Karpas-422 (cell line): ENCODE results near the gene BLTP3A. TPM values are rescaled to one million over a fixed set of nuclear protein-coding genes. Genes with fewer than 3 reads are reported as not detected.
"Not testable (repeated sequence)": the region's sequence is repeated elsewhere in the genome, so short reads cannot be mapped to it uniquely, and the experiment has no call there.

Experiments
- DNase-seq: peaks from one replicate; pipeline ENCODE4 v3.0.0-alpha.2; 2015
- H2AFZ ChIP-seq: fragments of 200-600 bp; sonication (generic); 2 replicates; pipeline ENCODE4 v1.6.1; 2014; ENCODE audit warnings: antibody characterized with exemption, low read length, mixed read lengths
- H3K27ac ChIP-seq: fragments of 200-600 bp; sonication (generic); 2 replicates; pipeline ENCODE4 v1.5.1; 2014; ENCODE audit warnings: mild to moderate bottlenecking, low read length, moderate library complexity
- H3K27me3 ChIP-seq: fragments of 200-600 bp; sonication (generic); 2 replicates; pipeline ENCODE4 v1.6.1; 2014; ENCODE audit warnings: low read length, mixed read lengths
- H3K36me3 ChIP-seq: fragments of 200-600 bp; sonication (generic); 2 replicates; pipeline ENCODE4 v1.6.1; 2014; ENCODE audit warnings: low read length, mixed read lengths; ENCODE audit not compliant: insufficient read depth
- H3K4me1 ChIP-seq: fragments of 200-600 bp; sonication (generic); 2 replicates; pipeline ENCODE4 v1.6.1; 2014; ENCODE audit warnings: mild to moderate bottlenecking, low read length, mixed read lengths
- H3K4me2 ChIP-seq: fragments of 200-600 bp; sonication (generic); 2 replicates; pipeline ENCODE4 v1.6.1; 2014; ENCODE audit warnings: low read length, low read depth, mild to moderate bottlenecking; ENCODE audit not compliant: poor library complexity, severe bottlenecking
- H3K4me3 ChIP-seq: fragments of 200-600 bp; sonication (generic); 2 replicates; pipeline ENCODE4 v1.5.1; 2014; ENCODE audit warnings: mild to moderate bottlenecking, antibody characterized with exemption, low read length, mixed read lengths
- H3K79me2 ChIP-seq: fragments of 200-600 bp; sonication (generic); 2 replicates; pipeline ENCODE4 v1.6.1; 2014; ENCODE audit warnings: mild to moderate bottlenecking, low read length, mixed read lengths
- H3K9ac ChIP-seq: fragments of 200-600 bp; sonication (generic); 2 replicates; pipeline ENCODE4 v1.6.0; 2014; ENCODE audit warnings: low read length
- H3K9me2 ChIP-seq: fragments of 200-600 bp; sonication (generic), shearing (Covaris generic); replicated peaks from 2 replicates; pipeline ENCODE4 v1.6.0; 2014; ENCODE audit warnings: mild to moderate bottlenecking, low read length, moderate library complexity; ENCODE audit not compliant: insufficient read depth
- H3K9me3 ChIP-seq: fragments of 300-700, 200-600 bp; sonication (generic); 2 replicates; pipeline ENCODE4 v1.6.1; 2014; ENCODE audit warnings: low read length, mixed read lengths
- H4K20me1 ChIP-seq: fragments of 200-600 bp; sonication (generic); 2 replicates; pipeline ENCODE4 v1.6.1; 2014; ENCODE audit warnings: mild to moderate bottlenecking, antibody characterized with exemption, low read length, low read depth; ENCODE audit not compliant: insufficient read depth
- total RNA-seq: library from RNA; depleted of rRNA; stranded (reverse); fragments of >200 nt; shearing (Covaris generic); gene quantifications from 2 replicates; pipeline ENCODE4 v1.2.3, GENCODE V29; 2014; ENCODE audit warnings: low replicate concordance

BLTP3A gene
- total RNA-seq, 1 experiment from 2014 or later, result 12.0 TPM

GRCh38 chr6:34748757-34749156 lies 43.1 kb upstream of the BLTP3A start:
- Histone ChIP-seq H3K4me3 (no peak overlapping the region), H3K27me3 (no peaks in the 10 kb centered on the region), H4K20me1 (no peaks in the 10 kb centered on the region), H3K9ac (no peak overlapping the region), H3K4me1 (no peaks in the 10 kb centered on the region), H3K27ac (no peak overlapping the region), H3K36me3 (no peaks in the 10 kb centered on the region), H3K9me2 (no peaks in the 10 kb centered on the region), H2AFZ (no peak overlapping the region), H3K79me2 (no peaks in the 10 kb centered on the region), H3K9me3 (no peaks in the 10 kb centered on the region), H3K4me2 (no peak overlapping the region)
- no peak for DNase-seq

- Histone ChIP-seq H3K4me3 (peak overlapping the region; percentile 79), H3K79me2 (peaks cover 42% of the 10 kb centered on the region), H3K9ac (peak overlapping the region; percentile 84), H3K4me1 (peaks cover 19% of the 10 kb centered on the region), H2AFZ (peak overlapping the region; percentile 66), H3K27ac (peak overlapping the region; percentile 56; the same call in 1 of the 2 replicates), H3K4me2 (peak overlapping the region; percentile 77)
- not testable (repeated sequence) for H3K36me3 ChIP-seq, H3K27me3 ChIP-seq, H3K9me2 ChIP-seq, H3K9me3 ChIP-seq, H4K20me1 ChIP-seq
- DNase-seq, result peak; percentile 82
Measured at GRCh38 chr6:34756513-34756856, 35.4 kb upstream of the BLTP3A start.

- H3K79me2 ChIP-seq, result peaks cover 51% of the 10 kb centered on the region
- peak overlapping the region; percentile 79 for H3K4me3 ChIP-seq
- DNase-seq, result no peak
- no peaks in the 10 kb centered on the region for H3K27me3 ChIP-seq
- peak overlapping the region; percentile 47; the same call in 1 of the 2 replicates for H2AFZ ChIP-seq
- H3K36me3 ChIP-seq, result peaks cover 13% of the 10 kb centered on the region; the same call in 1 of the 2 replicates
- no peaks in the 10 kb centered on the region for H3K9me3 ChIP-seq
- peak overlapping the region; percentile 77 for H3K4me2 ChIP-seq
- H3K9ac ChIP-seq, result peak overlapping the region; percentile 84
- H3K4me1 ChIP-seq, result peaks cover 19% of the 10 kb centered on the region
- no peak overlapping the region; the same call in 1 of the 2 replicates for H3K27ac ChIP-seq
- H4K20me1 ChIP-seq, result 0 out of 2 replicates have a peak, but pooled peaks cover 3% of the 10 kb centered on the region
- no peaks in the 10 kb centered on the region; the same call in 1 of the 2 replicates for H3K9me2 ChIP-seq
Measured at GRCh38 chr6:34757687-34758274, 34.1 kb upstream of the BLTP3A start.

- H3K9ac ChIP-seq, result no peak overlapping the region
- H3K79me2 ChIP-seq, result peaks cover 61% of the 10 kb centered on the region
- no peak overlapping the region for H2AFZ ChIP-seq
- no peak for DNase-seq
- H3K27me3 ChIP-seq, result no peaks in the 10 kb centered on the region
- no peak overlapping the region for H3K4me2 ChIP-seq
- H3K4me3 ChIP-seq, result no peak overlapping the region
- peaks cover 19% of the 10 kb centered on the region for H3K4me1 ChIP-seq
- peaks cover 21% of the 10 kb centered on the region for H3K36me3 ChIP-seq
- no peaks in the 10 kb centered on the region; the same call in 1 of the 2 replicates for H3K9me2 ChIP-seq
- no peak overlapping the region for H3K27ac ChIP-seq
- H4K20me1 ChIP-seq, result 0 out of 2 replicates have a peak, but pooled peaks cover 3% of the 10 kb centered on the region
- no peaks in the 10 kb centered on the region for H3K9me3 ChIP-seq
Measured at GRCh38 chr6:34760108-34760507, 31.8 kb upstream of the BLTP3A start.

GRCh38 chr6:34761681-34762080 lies 30.2 kb upstream of the BLTP3A start:
- not testable (repeated sequence) for H3K9me3 ChIP-seq, H3K9me2 ChIP-seq, H3K27me3 ChIP-seq, H4K20me1 ChIP-seq, DNase-seq, H2AFZ ChIP-seq, H3K27ac ChIP-seq, H3K4me2 ChIP-seq, H3K4me3 ChIP-seq, H3K9ac ChIP-seq
- H3K79me2 ChIP-seq, result peaks cover 70% of the 10 kb centered on the region
- H3K36me3 ChIP-seq, result peaks cover 28% of the 10 kb centered on the region
- H3K4me1 ChIP-seq, result peaks cover 17% of the 10 kb centered on the region

- no peaks in the 10 kb centered on the region for H4K20me1 ChIP-seq
Measured at GRCh38 chr6:34768148-34768547, 23.7 kb upstream of the BLTP3A start.

GRCh38 chr6:34771727-34772126 lies 20.2 kb upstream of the BLTP3A start:
- no peak overlapping the region for H3K4me3 ChIP-seq
- peaks cover 47% of the 10 kb centered on the region for H3K36me3 ChIP-seq
- H3K9me3 ChIP-seq, result no peaks in the 10 kb centered on the region
- H3K4me2 ChIP-seq, result no peak overlapping the region
- H4K20me1 ChIP-seq, result no peaks in the 10 kb centered on the region
- no peak overlapping the region for H3K27ac ChIP-seq
- DNase-seq, result no peak
- H3K4me1 ChIP-seq, result no peaks in the 10 kb centered on the region
- H3K27me3 ChIP-seq, result no peaks in the 10 kb centered on the region
- no peak overlapping the region for H3K9ac ChIP-seq
- no peak overlapping the region for H2AFZ ChIP-seq
- no peaks in the 10 kb centered on the region for H3K9me2 ChIP-seq
- peaks cover 33% of the 10 kb centered on the region for H3K79me2 ChIP-seq

More at GRCh38 chr6:34768148-34768547, 23.7 kb upstream of the BLTP3A start:
- Histone ChIP-seq H3K9me2 (no peaks in the 10 kb centered on the region), H3K79me2 (peaks cover 46% of the 10 kb centered on the region), H3K9ac (no peak overlapping the region), H3K27me3 (no peaks in the 10 kb centered on the region), H3K4me2 (no peak overlapping the region), H3K4me3 (no peak overlapping the region), H3K4me1 (no peaks in the 10 kb centered on the region), H3K9me3 (no peaks in the 10 kb centered on the region), H2AFZ (no peak overlapping the region), H3K27ac (no peak overlapping the region), H3K36me3 (peaks cover 52% of the 10 kb centered on the region)
- DNase-seq, result no peak

GRCh38 chr6:34772940-34773339 lies 18.9 kb upstream of the BLTP3A start:
- H3K9me3 ChIP-seq, result no peaks in the 10 kb centered on the region
- no peak overlapping the region for H3K4me2 ChIP-seq
- no peak for DNase-seq
- no peak overlapping the region for H2AFZ ChIP-seq
- H3K9ac ChIP-seq, result no peak overlapping the region
- H3K4me3 ChIP-seq, result no peak overlapping the region
- H3K9me2 ChIP-seq, result no peaks in the 10 kb centered on the region
- peaks cover 25% of the 10 kb centered on the region for H3K79me2 ChIP-seq
- no peak overlapping the region for H3K27ac ChIP-seq
- H3K4me1 ChIP-seq, result no peaks in the 10 kb centered on the region
- H3K36me3 ChIP-seq, result peaks cover 36% of the 10 kb centered on the region
- H3K27me3 ChIP-seq, result no peaks in the 10 kb centered on the region
- H4K20me1 ChIP-seq, result no peaks in the 10 kb centered on the region
